Heart left ventricle (tissue), 16 donors: ENCODE results near the gene MSH3. TPM values are rescaled to one million over a fixed set of nuclear protein-coding genes. Genes with fewer than 3 reads are reported as not detected.

Experiments
- ATAC-seq, 4 donors: fragments of 200-7000 bp; cut with Tn5 transposase; one replicate each; pipeline ENCODE4 v1.9.1; 2020 to 2022; ENCODE audit warnings: moderate library complexity in 4 of 4, mild to moderate bottlenecking in 3 of 4, moderate number of reproducible peaks in 1 of 4
- DNase-seq, 5 donors: peaks; one replicate each; pipeline ENCODE4 v3.0.0-alpha.2; 2020
- H3K27ac ChIP-seq, 12 donors: fragments of 200-600 bp; sonication (generic) in 4 of 12; one replicate each; pipeline versions ENCODE4 v1.5.0 to v1.8.0; 2016 to 2022; ENCODE audit warnings: mild to moderate bottlenecking in 2 of 12
- H3K27me3 ChIP-seq, 9 donors: fragments of 200-600 bp; sonication (generic) in 2 of 9; one replicate each; pipeline versions ENCODE4 v1.5.1 to v1.8.0; 2016 to 2022; ENCODE audit warnings: mild to moderate bottlenecking in 3 of 9
- H3K36me3 ChIP-seq, 9 donors: fragments of 200-600 bp; sonication (generic) in 2 of 9; one replicate each; pipeline versions ENCODE4 v1.5.0 to v1.8.0; 2018 to 2022; ENCODE audit warnings: mild to moderate bottlenecking in 2 of 9
- H3K4me1 ChIP-seq, 12 donors: fragments of 200-600 bp; sonication (generic) in 4 of 12; one replicate each; pipeline versions ENCODE4 v1.5.0 to v1.8.0; 2016 to 2022; ENCODE audit warnings: mild to moderate bottlenecking in 3 of 12
- H3K4me3 ChIP-seq, 12 donors: fragments of 200-600 bp; sonication (generic) in 4 of 12; one replicate each; pipeline versions ENCODE4 v1.5.0 to v1.8.0; 2017 to 2022; ENCODE audit warnings: mild to moderate bottlenecking in 9 of 12, moderate library complexity in 4 of 12
- H3K9me3 ChIP-seq, 12 donors: fragments of 200-600 bp; sonication (generic) in 4 of 12; one replicate each; pipeline versions ENCODE4 v1.5.0 to v1.8.0; 2016 to 2022; ENCODE audit warnings: mild to moderate bottlenecking in 1 of 12
- CTCF ChIP-seq, 12 donors: fragments of 200-600 bp; sonication (generic) in 4 of 12; IDR thresholded peaks; one replicate each; pipeline versions ENCODE4 v1.5.0 to v1.8.0; 2018 to 2022; ENCODE audit warnings: antibody characterized with exemption in 12 of 12, mild to moderate bottlenecking in 5 of 12
- POLR2A ChIP-seq, 2 donors: fragments of 450-650 bp; IDR thresholded peaks; one replicate each; pipeline ENCODE4 v1.6.1; 2017; ENCODE audit warnings: antibody characterized with exemption in 2 of 2, mild to moderate bottlenecking in 2 of 2, moderate library complexity in 2 of 2
- WGBS, 4 donors: extraction: QIAGEN DNeasy Blood & Tissue Kit in 2 of 4; methylation state at CpG; one replicate each; pipeline versions ENCODE4 v1.1.5 to v1.1.7; 2013 to 2018; 5-methylcytosine and 5-hydroxymethylcytosine counted together
- intact Hi-C, 10 donors: fragments of 100-400 bp; cut with DNase I; formaldehyde crosslinking; loops; one replicate each; pipeline versions ENCODE4 v1.11.1 to v1.14.2; 2022
- polyA plus RNA-seq, 2 donors: library from polyadenylated mRNA; stranded (reverse); fragments of 200-250 nt; gene quantifications; one replicate each; pipeline ENCODE4 v1.2.3, GENCODE V29; 2013
- total RNA-seq, 9 donors: library from RNA; depleted of rRNA in 2 of 9; stranded (reverse); fragments of >200 nt in 2 of 9; fragmentation: NEBNext Ultra II Directional in 3 of 9; extraction: Animal tissue kit (Norgen Biotek cat#: 25700) in 3 of 9; gene quantifications; one replicate each; pipeline versions ENCODE4 v1.1.0 to v1.2.4, GENCODE V29; 2016 to 2023
- donor health status: ischemic (EF 13 %, LVEDD 7.1; RV severe dilation, severe dysfunction).
- donor health status: healthy with polysubstance abuse.
- donor health status: DM: no; HTN: yes; CAD: no.
- donor health status: DM: no; HTN: no; CAD: no.
- donor health status: ischemic (EF 25% LVEDD 6.9; RV normal size, moderate dysfunction).
- donor health status: ischemic (EF 25% LVEDD 5.7; RV mildly dilated, moderate dysfunction).
- donor health status: healthy.
- donor health status: DM: yes; HTN: yes; CAD: no.
- donor health status: ischemic (EF 35%, LVEDD 5.7; RV mildly dilated, moderate dysfunction).
- donor health status: nonischemic (EF 11% LVEDD 7.7; RV severe dilation, severe dysfunction).
- donor health status: DM: yes; HTN: yes; CAD: no.
- donor health status: PGD.
- donor health status: ischemic (EF 29% LVEDD 5.4; RV normal size, mild dysfunction).
- donor health status: nonischemic (EF 23%, LVEDD 6.1; RV moderate dilation, normal function).

Gene MSH3
- total and polyA plus RNA-seq, 11 donors = 2.9 to 15.8 (median 8.4) TPM

- Histone ChIP-seq H3K4me3 (no peak overlapping the region), H3K9me3 (no peaks in the 10 kb centered on the region), H3K27ac (no peak overlapping the region), H3K4me1 (no peaks in the 10 kb centered on the region), H3K27me3 (no peaks in the 10 kb centered on the region), H3K36me3 (peaks cover 0 to 8% (median 0%) of the 10 kb centered on the region in 9 donors)
- no peak for TF ChIP-seq CTCF (IDR thresholded peaks at IDR 0.05)
- no peak for TF ChIP-seq POLR2A (IDR thresholded peaks at IDR 0.05)
- no peak for DNase-seq
- intact Hi-C loops = loop anchor here in 8 of 10 donors (5.0 to 10.0 kb wide), 7 partner anchors 495 to 615 kb away; partner anchors contain the start of gene ZCCHC9 (in 3 of the 8)
- WGBS, 4 donors = 73 to 94% (median 82%) methylated on average over 4 of the region's 4 CpGs
- ATAC-seq = no peak
These were observed 35.2 kb downstream of the MSH3 start for GRCh38 chr5:80689627-80690026.

- no peak overlapping the region for H3K4me3 ChIP-seq
- H3K4me1 ChIP-seq = no peaks in the 10 kb centered on the region
- H3K27ac ChIP-seq = no peak overlapping the region
- H3K36me3 ChIP-seq = peaks cover 0 to 15% (median 0%) of the 10 kb centered on the region in 9 donors
- ATAC-seq = no peak
- H3K27me3 ChIP-seq = no peaks in the 10 kb centered on the region
- TF ChIP-seq CTCF (IDR thresholded peaks at IDR 0.05) = no peak
- no peak for DNase-seq
- 97 to 99% (median 97%) methylated on average over 3 of the region's 3 CpGs for WGBS, 4 donors
- no peaks in the 10 kb centered on the region for H3K9me3 ChIP-seq
- intact Hi-C loops = loop anchor here in 1 of 10 donors (2.0 kb wide), 1 partner anchor 79 kb away; no protein-coding TSS in a partner anchor
These were observed 41.2 kb downstream of the MSH3 start for GRCh38 chr5:80695666-80696065.

GRCh38 chr5:80696450-80696849 lies 42.0 kb downstream of the MSH3 start:
- DNase-seq (no peak), ATAC-seq (no peak)
- Histone ChIP-seq H3K27ac (no peak overlapping the region), H3K4me3 (no peak overlapping the region), H3K9me3 (no peaks in the 10 kb centered on the region), H3K36me3 (peaks cover 0 to 16% (median 0%) of the 10 kb centered on the region in 9 donors), H3K4me1 (peaks cover 0 to under 1% (median 0%) of the 10 kb centered on the region in 12 donors), H3K27me3 (no peaks in the 10 kb centered on the region)
- TF ChIP-seq CTCF (IDR thresholded peaks at IDR 0.05) (no peak), POLR2A (IDR thresholded peaks at IDR 0.05) (no peak)
- intact Hi-C loops = loop anchor here in 1 of 10 donors (2.0 kb wide), 1 partner anchor 78 kb away; no protein-coding TSS in a partner anchor
- 96 to 99% (median 98%) methylated on average over 3 of the region's 3 CpGs for WGBS, 4 donors

- WGBS, 4 donors = 84 to 92% (median 90%) methylated on average over 3 of the region's 3 CpGs
- H3K27ac ChIP-seq = no peak overlapping the region
- no peaks in the 10 kb centered on the region for H3K27me3 ChIP-seq
- TF ChIP-seq CTCF (IDR thresholded peaks at IDR 0.05) (no peak), POLR2A (IDR thresholded peaks at IDR 0.05) (no peak)
- H3K4me1 ChIP-seq = peaks cover 0 to 3% (median 0%) of the 10 kb centered on the region in 12 donors
- intact Hi-C loops = loop anchor here in 1 of 10 donors (2.0 kb wide), 1 partner anchor 78 kb away; no protein-coding TSS in a partner anchor
- no peaks in the 10 kb centered on the region for H3K9me3 ChIP-seq
- no peak overlapping the region for H3K4me3 ChIP-seq
- DNase-seq = no peak
- ATAC-seq = no peak
- H3K36me3 ChIP-seq = peaks cover 0 to 19% (median 1%) of the 10 kb centered on the region in 9 donors
These were observed 42.6 kb downstream of the MSH3 start for GRCh38 chr5:80697100-80697499.
